KMS-11 (cell line): ENCODE data around the gene PTPRF.

Source experiments
- H2AFZ ChIP-seq: fragments of 200-600 bp; sonication (generic); 2 replicates; pipeline ENCODE4 v1.6.1; 2016; ENCODE audit warnings: antibody characterized with exemption, mixed run types, low read depth
- H3K27ac ChIP-seq: fragments of 200-600 bp; sonication (generic); 2 replicates; pipeline ENCODE4 v1.6.1; 2016; ENCODE audit warnings: mild to moderate bottlenecking, mixed run types
- H3K27me3 ChIP-seq: fragments of 200-600 bp; sonication (generic); 2 replicates; pipeline ENCODE4 v1.6.1; 2017; ENCODE audit warnings: mild to moderate bottlenecking, low read depth, mixed run types, moderate library complexity; ENCODE audit not compliant: insufficient read depth
- H3K36me3 ChIP-seq: fragments of 200-600 bp; sonication (generic); 2 replicates; pipeline ENCODE4 v1.6.1; 2017; ENCODE audit warnings: mild to moderate bottlenecking, mixed run types; ENCODE audit not compliant: insufficient read depth
- H3K4me1 ChIP-seq: fragments of 200-600 bp; sonication (generic); 2 replicates; pipeline ENCODE4 v1.6.1; 2016; ENCODE audit warnings: mild to moderate bottlenecking, low read depth, mixed run types; ENCODE audit not compliant: poor library complexity, severe bottlenecking
- H3K4me2 ChIP-seq: fragments of 200-600 bp; sonication (generic); 2 replicates; pipeline ENCODE4 v1.7.0; 2016; ENCODE audit warnings: mild to moderate bottlenecking, mixed run types
- H3K4me3 ChIP-seq: fragments of 200-600 bp; sonication (generic); IDR thresholded peaks from 2 replicates; pipeline ENCODE4 v1.6.1; 2017; ENCODE audit warnings: low read depth, low read length, mixed read lengths; ENCODE audit not compliant: insufficient read depth
- H3K79me2 ChIP-seq: fragments of 200-600 bp; sonication (generic); 2 replicates; pipeline ENCODE4 v1.6.1; 2016; ENCODE audit warnings: low read depth, mixed run types; ENCODE audit not compliant: insufficient read depth
- H3K9ac ChIP-seq: fragments of 200-600 bp; sonication (generic); 2 replicates; pipeline ENCODE4 v1.6.1; 2016; ENCODE audit warnings: mild to moderate bottlenecking, mixed run types
- H4K20me1 ChIP-seq: fragments of 200-600 bp; sonication (generic); 2 replicates; pipeline ENCODE4 v1.6.1; 2016; ENCODE audit warnings: mild to moderate bottlenecking, mixed run types; ENCODE audit not compliant: insufficient read depth
- CTCF ChIP-seq: fragments of 200-600 bp; sonication (generic); conservative IDR thresholded peaks from 2 replicates; pipeline ENCODE4 v1.6.1; 2017; ENCODE audit warnings: low read depth, mild to moderate bottlenecking, antibody characterized with exemption, low read length, moderate library complexity, mixed read lengths

The PTPRF gene

GRCh38 chr1:43531906-43532584 lies 1.4 kb downstream of the PTPRF start:
- H4K20me1 ChIP-seq: no peaks in the 10 kb centered on the region
- no peak overlapping the region for H3K27ac ChIP-seq
- no peaks in the 10 kb centered on the region for H3K36me3 ChIP-seq
- no peak overlapping the region for H3K4me3 ChIP-seq
- no peaks in the 10 kb centered on the region for H3K27me3 ChIP-seq
- peak overlapping the region; percentile 41; the same call in 1 of the 2 replicates for H3K9ac ChIP-seq
- H2AFZ ChIP-seq: peak overlapping the region; percentile 73; the same call in 1 of the 2 replicates
- TF ChIP-seq CTCF: no peak
- no peaks in the 10 kb centered on the region for H3K79me2 ChIP-seq
- peaks cover 16% of the 10 kb centered on the region for H3K4me1 ChIP-seq
- peak overlapping the region; percentile 45 for H3K4me2 ChIP-seq

- Histone ChIP-seq H3K27ac (no peak overlapping the region), H3K4me1 (peaks cover 16% of the 10 kb centered on the region), H3K36me3 (no peaks in the 10 kb centered on the region), H3K79me2 (no peaks in the 10 kb centered on the region; the same call in 1 of the 2 replicates), H4K20me1 (no peaks in the 10 kb centered on the region), H3K9ac (no peak overlapping the region), H3K4me3 (no peak overlapping the region), H2AFZ (no peak overlapping the region), H3K4me2 (no peak overlapping the region), H3K27me3 (no peaks in the 10 kb centered on the region)
- TF ChIP-seq CTCF: no peak
These were observed 2.0 kb downstream of the PTPRF start for GRCh38 chr1:43532716-43533115.

GRCh38 chr1:43533584-43533983 lies 2.9 kb downstream of the PTPRF start:
- Histone ChIP-seq H2AFZ (no peak overlapping the region), H3K79me2 (no peaks in the 10 kb centered on the region; the same call in 1 of the 2 replicates), H3K27ac (no peak overlapping the region), H3K4me1 (peaks cover 16% of the 10 kb centered on the region), H3K4me3 (no peak overlapping the region), H3K9ac (no peak overlapping the region), H3K4me2 (no peak overlapping the region), H4K20me1 (no peaks in the 10 kb centered on the region), H3K27me3 (no peaks in the 10 kb centered on the region), H3K36me3 (no peaks in the 10 kb centered on the region)
- no peak for TF ChIP-seq CTCF

- TF ChIP-seq CTCF: no peak
- H4K20me1 ChIP-seq: no peaks in the 10 kb centered on the region
- no peaks in the 10 kb centered on the region for H3K36me3 ChIP-seq
- no peak overlapping the region for H3K4me2 ChIP-seq
- no peak overlapping the region for H2AFZ ChIP-seq
- no peak overlapping the region for H3K27ac ChIP-seq
- peaks cover 14% of the 10 kb centered on the region for H3K4me1 ChIP-seq
- H3K9ac ChIP-seq: no peak overlapping the region
- no peak overlapping the region for H3K4me3 ChIP-seq
- H3K27me3 ChIP-seq: no peaks in the 10 kb centered on the region
- H3K79me2 ChIP-seq: no peaks in the 10 kb centered on the region; the same call in 1 of the 2 replicates
These were observed 3.6 kb downstream of the PTPRF start for GRCh38 chr1:43534256-43534655.
